Stimulated activated CD4-positive, alpha-beta T cell treated with anti-CD3 and anti-CD28 coated beads, Interleukin-15, amount 100 ng/mL, for 24 hours (primary cell): ENCODE data around the gene PWWP2A.
"Not testable (repeated sequence)": the region's sequence is repeated elsewhere in the genome, so short reads cannot be mapped to it uniquely, and the experiment has no call there.

Source experiments
- DNase-seq: peaks from one replicate; pipeline ENCODE4 v3.0.0-alpha.2; 2020

PWWP2A gene

GRCh38 chr5:160075073-160075472 is 44.2 kb downstream of the PWWP2A start:
- no peak for DNase-seq

- no peak for DNase-seq
Measured at GRCh38 chr5:160071916-160072315, 47.3 kb downstream of the PWWP2A start.

- DNase-seq = no peak
Measured at GRCh38 chr5:160071516-160071915, 47.7 kb downstream of the PWWP2A start.

- DNase-seq = not testable (repeated sequence)
Measured at GRCh38 chr5:160069120-160069519, 50.1 kb downstream of the PWWP2A start.

- no peak for DNase-seq
Measured at GRCh38 chr5:160064995-160065614, 54.1 kb downstream of the PWWP2A start.

- DNase-seq = no peak
Measured at GRCh38 chr5:160064417-160064810, 54.8 kb downstream of the PWWP2A start.

DNA sequence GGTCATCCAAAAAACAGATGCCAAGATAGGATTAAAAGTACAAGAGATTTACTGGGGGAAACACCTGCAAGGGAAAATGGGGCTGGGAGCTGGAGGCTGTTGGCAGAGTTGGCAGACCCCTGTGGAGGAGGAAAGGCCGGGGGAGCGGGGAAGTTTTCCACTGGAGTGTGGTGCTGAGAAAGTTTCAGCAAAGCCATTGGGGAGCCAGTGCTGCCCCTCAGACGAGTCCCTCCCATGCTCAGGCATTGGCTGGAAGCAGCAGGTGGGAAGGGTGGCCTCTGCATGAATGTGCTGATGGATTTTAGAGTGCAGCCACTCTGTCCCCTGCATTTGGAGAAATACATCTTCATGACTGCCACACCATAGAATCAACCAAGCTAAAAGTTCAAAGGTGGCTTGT is 57.5 kb downstream of the PWWP2A start:
- no peak for DNase-seq

DNA sequence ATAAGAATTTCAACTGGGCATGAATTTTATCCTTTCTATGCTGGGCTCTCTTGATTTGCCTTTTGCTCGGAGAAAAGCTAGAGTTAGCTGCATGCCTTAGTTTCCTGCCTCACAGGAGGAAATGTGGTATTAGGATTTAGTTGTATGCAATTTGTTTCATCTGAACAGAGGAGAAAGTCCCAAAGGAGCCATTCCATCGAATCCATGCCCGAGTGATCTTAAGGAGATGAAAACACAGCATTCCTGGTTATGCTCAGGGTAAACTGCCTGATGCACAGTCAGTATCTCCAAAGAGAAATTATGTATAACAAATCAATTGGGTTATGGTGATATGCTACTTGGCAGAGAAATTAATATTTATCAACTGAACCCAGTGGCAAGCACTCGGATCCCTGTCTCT is 59.2 kb downstream of the PWWP2A start:
- DNase-seq = no peak

DNA sequence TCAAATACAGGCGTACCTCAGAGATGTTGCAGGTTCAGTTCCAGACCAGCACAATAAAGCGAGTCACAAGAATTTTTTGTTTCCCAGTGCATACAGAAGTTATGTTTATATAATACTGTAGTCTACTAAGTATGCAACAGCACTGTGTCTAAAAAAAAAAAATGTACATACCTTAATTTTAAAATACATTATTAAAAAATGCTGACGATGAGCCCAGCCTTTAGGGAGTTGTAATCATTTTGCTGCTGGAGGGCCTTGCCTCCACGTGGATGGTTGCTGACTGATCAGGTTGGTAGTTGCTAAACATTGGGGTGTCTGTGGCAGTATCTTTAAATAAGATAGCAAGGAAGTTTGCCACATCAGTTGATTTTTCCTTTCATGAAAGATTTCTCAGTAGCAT is 62.0 kb downstream of the PWWP2A start:
- DNase-seq = no peak

GRCh38 chr5:160054831-160055230 is 64.4 kb downstream of the PWWP2A start:
- no peak for DNase-seq

- DNase-seq = no peak
Measured at GRCh38 chr5:160054047-160054446, 65.2 kb downstream of the PWWP2A start.

DNA sequence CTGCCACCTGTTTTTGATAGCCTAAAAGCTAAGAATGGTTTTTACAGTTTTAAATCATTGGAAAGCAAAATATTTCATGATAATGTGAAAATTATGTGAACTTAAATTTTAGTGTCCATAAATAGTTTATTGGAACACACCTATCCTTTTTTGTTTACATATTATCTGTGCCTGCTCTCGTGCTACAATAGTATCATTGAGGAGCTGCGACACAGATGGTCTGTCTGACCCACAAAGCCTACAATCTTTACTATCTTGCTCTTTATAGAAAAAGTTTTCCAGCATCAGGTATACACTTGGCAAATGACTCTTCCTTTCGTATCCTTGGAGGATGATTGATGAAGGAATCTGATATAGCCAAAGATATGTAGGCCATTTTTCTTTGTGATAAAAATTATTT is 70.2 kb downstream of the PWWP2A start:
- no peak for DNase-seq

GRCh38 chr5:160048131-160048530 is 71.1 kb downstream of the PWWP2A start:
- DNase-seq = no peak

DNA sequence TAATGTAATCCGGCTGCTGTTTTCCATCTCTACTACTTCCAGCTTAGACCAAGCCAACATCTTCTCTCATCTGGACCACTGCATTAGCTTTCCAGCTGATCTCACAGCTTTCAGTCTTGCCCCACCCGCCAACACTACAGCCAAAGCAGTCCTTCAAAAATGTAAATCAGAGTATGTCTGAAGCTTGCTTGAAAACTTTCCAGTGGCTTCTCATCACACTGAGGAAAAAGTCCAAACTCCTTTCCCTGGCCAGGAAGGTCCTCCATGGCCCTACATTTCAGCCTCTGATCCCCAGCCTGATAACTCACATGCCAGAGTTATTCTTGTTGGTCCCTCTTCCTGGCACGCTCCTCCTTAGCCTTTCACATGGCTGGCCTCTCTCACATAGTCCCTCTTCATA is 71.8 kb downstream of the PWWP2A start:
- DNase-seq = no peak

GRCh38 chr5:160044967-160045366 is 74.3 kb downstream of the PWWP2A start:
- no peak for DNase-seq

GRCh38 chr5:160044391-160044804 is 74.9 kb downstream of the PWWP2A start:
- DNase-seq = no peak

- DNase-seq = no peak
Measured at GRCh38 chr5:160042671-160043070, 76.6 kb downstream of the PWWP2A start.
